Ishikawa (cell line): Measurements from ENCODE around the gene MARCHF6.

Source experiments
- CEBPB ChIP-seq: IDR thresholded peaks from 2 replicates; pipeline ENCODE4 v1.6.1; 2012
- CREB1 ChIP-seq: IDR thresholded peaks from 2 replicates; pipeline ENCODE4 v1.6.1; 2012; ENCODE audit warnings: low read depth
- EGR1 ChIP-seq: IDR thresholded peaks from 2 replicates; pipeline ENCODE4 v1.6.1; 2012
- EP300 ChIP-seq: IDR thresholded peaks from 2 replicates; pipeline ENCODE4 v1.6.1; 2012; ENCODE audit warnings: borderline replicate concordance
- FOXM1 ChIP-seq: IDR thresholded peaks from 2 replicates; pipeline ENCODE4 v1.6.1; 2012; ENCODE audit warnings: low read depth, borderline replicate concordance
- NFIC ChIP-seq: IDR thresholded peaks from 2 replicates; pipeline ENCODE4 v1.6.1; 2012
- RAD21 ChIP-seq: IDR thresholded peaks from 2 replicates; pipeline ENCODE4 v1.6.1; 2012; ENCODE audit warnings: low read depth
- REST ChIP-seq: IDR thresholded peaks from 2 replicates; pipeline ENCODE4 v1.6.1; 2012; ENCODE audit warnings: low read depth, mild to moderate bottlenecking
- TAF1 ChIP-seq: IDR thresholded peaks from 2 replicates; pipeline ENCODE4 v1.6.1; 2012; ENCODE audit warnings: low read depth, mild to moderate bottlenecking
- TCF12 ChIP-seq: IDR thresholded peaks from 2 replicates; pipeline ENCODE4 v1.6.1; 2012; ENCODE audit warnings: low read depth
- TEAD4 ChIP-seq: IDR thresholded peaks from 2 replicates; pipeline ENCODE4 v1.6.1; 2012
- YY1 ChIP-seq: IDR thresholded peaks from 2 replicates; pipeline ENCODE4 v1.6.1; 2012; ENCODE audit warnings: low read depth
- ZBTB7A ChIP-seq: IDR thresholded peaks from 2 replicates; pipeline ENCODE4 v1.6.1; 2012; ENCODE audit warnings: low read depth
- TF ChIP-seq, protein P1 (sequence below): IDR thresholded peaks from 2 replicates; pipeline ENCODE4 v1.6.1; 2012
- TF ChIP-seq, protein P2 (sequence below): IDR thresholded peaks from 2 replicates; pipeline ENCODE4 v1.6.1; 2012

MARCHF6 gene

DNA sequence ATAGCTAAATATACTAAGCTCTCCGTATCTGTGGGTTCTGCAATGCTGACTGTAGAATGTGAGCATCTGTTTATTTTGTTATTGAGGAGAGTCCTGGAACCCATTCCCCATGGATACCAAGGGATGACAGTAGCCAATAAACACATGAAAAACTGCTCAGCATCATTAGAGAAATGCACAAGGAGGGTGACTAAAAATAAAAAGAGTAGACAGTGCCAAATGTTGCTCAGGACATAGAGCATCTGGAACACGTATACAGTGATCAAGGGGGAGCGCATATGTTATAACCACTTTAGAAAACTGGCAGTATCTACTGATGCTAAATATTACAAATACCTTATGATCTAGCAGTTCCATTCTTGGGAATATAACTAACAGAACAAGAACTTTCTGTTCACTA, 31.0 kb downstream of the MARCHF6 start:
- no peak for TF ChIP-seq REST
- no peak for TF ChIP-seq TEAD4
- no peak for TF ChIP-seq ZBTB7A
- TF ChIP-seq EGR1, result no peak
- TF ChIP-seq, protein P1, sequence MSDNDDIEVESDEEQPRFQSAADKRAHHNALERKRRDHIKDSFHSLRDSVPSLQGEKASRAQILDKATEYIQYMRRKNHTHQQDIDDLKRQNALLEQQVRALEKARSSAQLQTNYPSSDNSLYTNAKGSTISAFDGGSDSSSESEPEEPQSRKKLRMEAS, result no peak
- TF ChIP-seq, protein P2, sequence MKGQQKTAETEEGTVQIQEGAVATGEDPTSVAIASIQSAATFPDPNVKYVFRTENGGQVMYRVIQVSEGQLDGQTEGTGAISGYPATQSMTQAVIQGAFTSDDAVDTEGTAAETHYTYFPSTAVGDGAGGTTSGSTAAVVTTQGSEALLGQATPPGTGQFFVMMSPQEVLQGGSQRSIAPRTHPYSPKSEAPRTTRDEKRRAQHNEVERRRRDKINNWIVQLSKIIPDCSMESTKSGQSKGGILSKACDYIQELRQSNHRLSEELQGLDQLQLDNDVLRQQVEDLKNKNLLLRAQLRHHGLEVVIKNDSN, result no peak
- no peak for TF ChIP-seq TCF12
- TF ChIP-seq EP300, result no peak
- no peak for TF ChIP-seq RAD21
- no peak for TF ChIP-seq NFIC
- no peak for TF ChIP-seq FOXM1
- no peak for TF ChIP-seq CEBPB
- TF ChIP-seq TAF1, result no peak
- no peak for TF ChIP-seq YY1
- TF ChIP-seq CREB1, result no peak

- TF ChIP-seq FOXM1 (no peak), EGR1 (no peak)
These were observed 34.2 kb downstream of the MARCHF6 start for GRCh38 chr5:10387690-10388089.

DNA sequence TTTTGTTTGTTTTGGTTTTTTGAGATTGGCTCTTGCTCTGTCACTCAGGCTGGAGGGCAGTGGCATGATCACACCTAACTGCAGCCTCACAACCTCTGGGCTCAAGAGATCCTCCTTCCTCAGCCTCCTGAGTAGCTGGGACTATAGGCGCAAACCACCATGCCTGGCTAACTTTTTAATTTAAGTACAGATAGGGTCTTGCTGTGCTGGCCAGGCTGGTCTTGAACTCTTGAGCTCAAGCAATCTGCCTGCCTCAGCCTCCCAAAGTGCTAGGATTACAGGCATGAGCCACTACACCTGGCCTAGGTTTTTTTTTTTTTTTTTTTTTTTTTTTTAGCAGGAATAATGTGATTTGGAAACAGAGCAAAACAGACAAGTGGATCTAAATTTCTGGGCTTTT, 37.6 kb downstream of the MARCHF6 start:
- TF ChIP-seq CEBPB, result no peak
- TF ChIP-seq TCF12, result no peak

DNA sequence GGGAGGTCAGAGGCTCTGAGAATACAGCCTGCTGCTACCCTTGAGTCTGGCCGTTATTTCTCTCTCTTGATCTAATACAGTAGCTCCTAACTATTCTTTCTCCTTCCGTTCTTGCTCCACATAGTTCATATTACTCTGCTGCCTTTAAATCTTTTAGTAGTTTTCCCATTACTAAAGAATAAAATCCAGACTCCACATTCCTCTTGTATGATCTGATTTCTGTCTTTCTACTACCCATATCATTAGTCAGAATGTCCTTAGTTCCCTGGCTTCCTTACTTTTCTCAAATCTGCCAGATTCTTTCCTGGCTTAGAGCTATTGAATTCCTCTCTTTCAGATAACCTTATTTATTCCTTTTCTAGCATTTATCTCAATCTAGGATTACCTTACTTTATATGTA, 40.0 kb downstream of the MARCHF6 start:
- TF ChIP-seq TEAD4 (no peak), CREB1 (no peak), REST (no peak), EGR1 (no peak)
- TF ChIP-seq, protein P2, result no peak

DNA sequence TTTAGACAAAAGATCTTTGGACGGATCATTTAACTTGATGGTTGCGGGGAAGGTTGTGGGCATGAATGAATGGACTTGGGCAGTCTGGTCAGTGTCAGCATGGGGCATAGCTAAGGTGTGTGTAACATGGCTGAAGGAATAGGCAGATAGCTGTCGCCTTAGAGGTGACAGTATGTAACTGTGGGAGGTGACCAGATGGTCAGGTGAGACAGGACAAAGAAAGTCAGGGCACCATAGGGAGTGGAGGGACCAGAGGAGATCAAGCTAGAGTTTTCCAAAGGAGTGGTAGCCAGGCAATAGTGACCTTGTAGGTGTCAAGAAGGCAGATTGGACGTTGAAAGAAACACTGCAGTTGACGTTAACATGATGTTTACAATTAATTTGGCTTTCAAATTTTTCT, 43.1 kb downstream of the MARCHF6 start:
- TF ChIP-seq CEBPB, result no peak
- TF ChIP-seq, protein P1, result no peak
- TF ChIP-seq RAD21, result no peak
- TF ChIP-seq YY1, result no peak

- TF ChIP-seq TEAD4, result no peak
- no peak for TF ChIP-seq CEBPB
- TF ChIP-seq REST, result no peak
- TF ChIP-seq FOXM1, result no peak
- no peak for TF ChIP-seq ZBTB7A
- no peak for TF ChIP-seq YY1
- TF ChIP-seq TAF1, result no peak
- TF ChIP-seq NFIC, result no peak
These were observed 46.3 kb downstream of the MARCHF6 start for GRCh38 chr5:10399839-10400238.
